CD14-positive monocyte (primary cell): ENCODE measurements around the gene ELMO3. TPM values are rescaled to one million over a fixed set of nuclear protein-coding genes. Genes with fewer than 3 reads are reported as not detected.

Source experiments
- DNase-seq, 3 donors: peaks; one replicate each; pipeline ENCODE4 v3.0.0-alpha.2; 2011 to 2022
- H2AFZ ChIP-seq: 2 replicates; pipeline ENCODE4 v1.6.0; 2012; ENCODE audit warnings: mild to moderate bottlenecking, low read depth, low read length, inconsistent platforms; ENCODE audit not compliant: insufficient read depth, poor library complexity, severe bottlenecking
- H3K27ac ChIP-seq, 2 donors: 1 replicate in 1 of 2; 2 replicates in 1 of 2; pipeline ENCODE4 v1.5.1; 2012 to 2013; ENCODE audit warnings: low read length in 2 of 2, control low read depth in 1 of 2, inconsistent platforms in 1 of 2, low read depth in 1 of 2, mild to moderate bottlenecking in 1 of 2
- H3K27me3 ChIP-seq, 2 donors: one replicate each; pipeline versions ENCODE4 v1.6.0 to v1.6.1; 2011 to 2013; ENCODE audit warnings: low read length in 2 of 2; ENCODE audit not compliant: control insufficient read depth in 2 of 2, insufficient read depth in 2 of 2
- H3K36me3 ChIP-seq, 2 donors: replicated peaks in 1 of 2; 1 replicate in 1 of 2; 2 replicates in 1 of 2; pipeline versions ENCODE4 v1.5.1 to v1.6.1; 2012 to 2013; ENCODE audit warnings: low read length in 2 of 2, control low read depth in 1 of 2, inconsistent platforms in 1 of 2, mild to moderate bottlenecking in 1 of 2; ENCODE audit not compliant: insufficient read depth in 2 of 2, control insufficient read depth in 1 of 2
- H3K4me1 ChIP-seq, 2 donors: 1 replicate in 1 of 2; 2 replicates in 1 of 2; pipeline versions ENCODE4 v1.5.1 to v1.6.1; 2012 to 2013; ENCODE audit warnings: low read length in 2 of 2, control low read depth in 1 of 2, inconsistent platforms in 1 of 2, mild to moderate bottlenecking in 1 of 2, moderate library complexity in 1 of 2; ENCODE audit not compliant: insufficient read depth in 2 of 2, control insufficient read depth in 1 of 2
- H3K4me2 ChIP-seq: replicated peaks from 2 replicates; pipeline ENCODE3; 2012; ENCODE audit warnings: low read length, moderate library complexity, mild to moderate bottlenecking; ENCODE audit not compliant: poor library complexity, severe bottlenecking; ENCODE audit errors: extremely low read depth
- H3K4me3 ChIP-seq, 3 experiments: fragments of 200-600 bp in 1 of 3; sonication (generic) in 1 of 3; replicated peaks in 1 of 3; 1 replicate in 2 of 3; 2 replicates in 1 of 3; pipeline ENCODE4 v1.5.1; 2011 to 2013; ENCODE audit warnings: low read length in 3 of 3, mild to moderate bottlenecking in 3 of 3, control low read depth in 2 of 3, low read depth in 2 of 3, inconsistent platforms in 1 of 3, moderate library complexity in 1 of 3
- H3K79me2 ChIP-seq: 2 replicates; pipeline ENCODE4 v1.6.0; 2012; ENCODE audit warnings: mild to moderate bottlenecking, control low read depth, inconsistent platforms, low read length, moderate library complexity; ENCODE audit not compliant: insufficient read depth
- H3K9ac ChIP-seq: 2 replicates; pipeline ENCODE4 v1.6.0; 2017; ENCODE audit warnings: low read length, mild to moderate bottlenecking; ENCODE audit not compliant: insufficient read depth, poor library complexity, severe bottlenecking
- H3K9me3 ChIP-seq, 2 donors: replicated peaks in 1 of 2; 1 replicate in 1 of 2; 2 replicates in 1 of 2; pipeline versions ENCODE4 v1.5.1 to v1.6.1; 2012 to 2013; ENCODE audit warnings: low read length in 2 of 2, control low read depth in 1 of 2; ENCODE audit not compliant: control insufficient read depth in 1 of 2, insufficient read depth in 1 of 2
- H4K20me1 ChIP-seq: 2 replicates; pipeline ENCODE4 v1.6.0; 2012; ENCODE audit warnings: mild to moderate bottlenecking, low read length, control low read depth, moderate library complexity; ENCODE audit not compliant: insufficient read depth
- H3K27ac Mint-ChIP-seq, 7 donors: one replicate each; pipeline ENCODE4 v1.8.0; 2020; ENCODE audit warnings: mild to moderate bottlenecking in 7 of 7, mixed read lengths in 7 of 7, moderate library complexity in 6 of 7, inconsistent platforms in 2 of 7
- H3K27me3 Mint-ChIP-seq, 3 donors: one replicate each; pipeline ENCODE4 v1.8.0; 2021 to 2022; ENCODE audit warnings: low read depth in 3 of 3, mild to moderate bottlenecking in 3 of 3, mixed read lengths in 3 of 3, moderate library complexity in 3 of 3, inconsistent platforms in 1 of 3
- H3K36me3 Mint-ChIP-seq, 2 donors: one replicate each; pipeline ENCODE4 v1.8.0; 2020; ENCODE audit warnings: mixed read lengths in 2 of 2, inconsistent platforms in 1 of 2, mild to moderate bottlenecking in 1 of 2
- H3K4me1 Mint-ChIP-seq: one replicate; pipeline ENCODE4 v1.8.0; 2020; ENCODE audit warnings: mild to moderate bottlenecking, mixed read lengths
- H3K4me3 Mint-ChIP-seq, 2 donors: one replicate each; pipeline ENCODE4 v1.8.0; 2020; ENCODE audit warnings: mild to moderate bottlenecking in 2 of 2, mixed read lengths in 2 of 2, moderate library complexity in 1 of 2
- H3K9me3 Mint-ChIP-seq, 7 donors: one replicate each; pipeline ENCODE4 v1.8.0; 2020 to 2022; ENCODE audit warnings: mixed read lengths in 7 of 7, mild to moderate bottlenecking in 6 of 7, moderate library complexity in 6 of 7, inconsistent platforms in 2 of 7
- CTCF ChIP-seq: fragments of 200-600 bp; IDR thresholded peaks from one replicate; pipeline ENCODE4 v1.8.0; 2022; ENCODE audit warnings: antibody characterized with exemption, mild to moderate bottlenecking
- WGBS: methylation state at CpG from one replicate; pipeline ENCODE4 v1.1.5; 2013; ENCODE audit warnings: missing lambda C conversion rate; ENCODE audit not compliant: insufficient coverage; 5-methylcytosine and 5-hydroxymethylcytosine counted together
- intact Hi-C, 2 donors: fragments of 100-400 bp; cut with micrococcal nuclease; formaldehyde crosslinking; loops; one replicate each; pipeline versions ENCODE4 v1.15.0 to v1.15.1; 2023
- polyA plus RNA-seq, 3 donors: library from polyadenylated mRNA; depleted of rRNA in 1 of 3; unstranded in 2 of 3; stranded (reverse) in 1 of 3; fragments of 300-500 nt in 2 of 3; fragments of >200 nt in 1 of 3; fragmentation: Illumina TruSeq in 2 of 3; gene quantifications; 1 replicate in 2 of 3; 2 replicates in 1 of 3; pipeline ENCODE4 v1.2.3, GENCODE V29; 2012 to 2021

Gene ELMO3
- polyA plus RNA-seq, 3 donors, result 0.15 to 7.0 TPM; not detected in 1

- H3K4me3 ChIP-seq, result peak overlapping the region; percentile 28 to 68 (median 53)
- Mint-ChIP-seq H3K36me3 (peaks cover 25 to 26% of the 10 kb centered on the region in 2 donors), H3K4me3 (peak overlapping the region; percentile 70 to 94), H3K4me1 (peaks cover 52% of the 10 kb centered on the region), H3K9me3 (peaks cover 0 to 18% (median 5%) of the 10 kb centered on the region in 7 donors), H3K27me3 (peaks cover 62 to 90% (median 75%) of the 10 kb centered on the region in 3 donors), H3K27ac (peak overlapping the region; percentile 69 to 92 (median 80))
- peaks cover 19% of the 10 kb centered on the region for H4K20me1 ChIP-seq
- H3K36me3 ChIP-seq, result no peaks in the 10 kb centered on the region
- peak overlapping the region; percentile 72 to 76 for H3K27ac ChIP-seq
- peak in 1 of 3 donors; percentile 33 for DNase-seq
- H3K27me3 ChIP-seq, result peaks cover 22 to 64% of the 10 kb centered on the region in 2 donors
- H3K9ac ChIP-seq, result peak overlapping the region; percentile 55
- peak overlapping the region; percentile 61 for H2AFZ ChIP-seq
- 71% methylated on average over 9 of the region's 14 CpGs for whole genome bisulfite sequencing
- H3K4me2 ChIP-seq, result peak overlapping the region; percentile 83
- H3K79me2 ChIP-seq, result no peaks in the 10 kb centered on the region
- peaks cover 0 to 6% of the 10 kb centered on the region in 2 donors for H3K9me3 ChIP-seq
- intact Hi-C loops, result no loop called here
- peaks cover 60 to 62% of the 10 kb centered on the region in 2 donors for H3K4me1 ChIP-seq
- TF ChIP-seq CTCF, result no peak
Measured at GRCh38 chr16:67170949-67171649, 27.8 kb upstream of the ELMO3 start.

GRCh38 chr16:67173323-67173722, 25.6 kb upstream of the ELMO3 start:
- intact Hi-C loops, result no loop called here
- peak overlapping the region; percentile 70 for H2AFZ ChIP-seq
- H3K9me3 ChIP-seq, result no peaks in the 10 kb centered on the region
- Mint-ChIP-seq H3K27ac (peak overlapping the region in 5 of 7 donors; percentile 70 to 90 (median 82)), H3K4me3 (peak overlapping the region; percentile 80 to 93), H3K4me1 (peaks cover 51% of the 10 kb centered on the region), H3K36me3 (peaks cover 28 to 34% of the 10 kb centered on the region in 2 donors), H3K9me3 (peaks cover 0 to 19% (median 5%) of the 10 kb centered on the region in 7 donors), H3K27me3 (peaks cover 58 to 90% (median 72%) of the 10 kb centered on the region in 3 donors)
- no peak for DNase-seq
- H3K4me1 ChIP-seq, result peaks cover 64 to 71% of the 10 kb centered on the region in 2 donors
- TF ChIP-seq CTCF, result no peak
- H4K20me1 ChIP-seq, result peaks cover 28% of the 10 kb centered on the region
- no peaks in the 10 kb centered on the region for H3K79me2 ChIP-seq
- 91% methylated on average over 1 of the region's 1 CpG for WGBS
- H3K9ac ChIP-seq, result no peak overlapping the region
- peaks cover 13 to 60% of the 10 kb centered on the region in 2 donors for H3K27me3 ChIP-seq
- no peaks in the 10 kb centered on the region for H3K36me3 ChIP-seq
- H3K4me2 ChIP-seq, result peak overlapping the region; percentile 75
- peak overlapping the region in 2 of 3 experiments; percentile 35 to 69 for H3K4me3 ChIP-seq
- peak overlapping the region in 1 of 2 donors; percentile 29 for H3K27ac ChIP-seq
